Tibial nerve (tissue), 4 donors: Measurements from ENCODE around the gene PAIP2. TPM values are rescaled to one million over a fixed set of nuclear protein-coding genes. Genes with fewer than 3 reads are reported as not detected.

Experiments used
- DNase-seq, 2 donors: peaks; one replicate each; pipeline ENCODE4 v3.0.0-alpha.2; 2019; ENCODE audit warnings: low spot score in 2 of 2
- H3K27ac ChIP-seq, 4 donors: fragments of 200-600 bp; sonication (generic) in 3 of 4; one replicate each; pipeline ENCODE4 v1.5.1; 2017 to 2019; ENCODE audit warnings: mild to moderate bottlenecking in 1 of 4
- H3K27me3 ChIP-seq, 2 donors: fragments of 200-600 bp; sonication (generic) in 1 of 2; one replicate each; pipeline versions ENCODE4 v1.5.1 to v1.6.0; 2017 to 2019
- H3K36me3 ChIP-seq, 3 donors: fragments of 200-600 bp; sonication (generic); one replicate each; pipeline ENCODE4 v1.5.1; 2018 to 2019
- H3K4me1 ChIP-seq, 4 donors: fragments of 200-600 bp; sonication (generic) in 3 of 4; one replicate each; pipeline ENCODE4 v1.5.1; 2017 to 2019
- H3K4me3 ChIP-seq, 4 donors: fragments of 200-600 bp; sonication (generic) in 3 of 4; one replicate each; pipeline ENCODE4 v1.5.1; 2017 to 2019; ENCODE audit warnings: mild to moderate bottlenecking in 1 of 4, moderate library complexity in 1 of 4
- H3K9me3 ChIP-seq, 4 donors: fragments of 200-600 bp; sonication (generic) in 3 of 4; one replicate each; pipeline ENCODE4 v1.5.1; 2017 to 2019
- EP300 ChIP-seq, 2 donors: sonication (generic); formaldehyde crosslinking; IDR thresholded peaks; one replicate each; pipeline ENCODE4 v1.6.1; 2017; ENCODE audit warnings: antibody characterized with exemption in 2 of 2, mild to moderate bottlenecking in 1 of 2
- POLR2A ChIP-seq, 2 donors: fragments of 450-650 bp; IDR thresholded peaks; one replicate each; pipeline ENCODE4 v1.6.1; 2017; ENCODE audit warnings: antibody characterized with exemption in 2 of 2, mild to moderate bottlenecking in 2 of 2, moderate library complexity in 2 of 2
- whole genome bisulfite sequencing, 2 donors: methylation state at CpG; one replicate each; pipeline ENCODE4 v1.1.5; 2018; 5-methylcytosine and 5-hydroxymethylcytosine counted together
- total RNA-seq, 4 donors: library from RNA; depleted of rRNA; stranded (reverse); fragments of >200 nt; gene quantifications; one replicate each; pipeline ENCODE4 v1.1.0, GENCODE V29; 2016
- TF ChIP-seq, protein P1 (sequence below), 5 experiments: fragments of 200-600 bp in 3 of 5; fragments of 450-650 bp in 2 of 5; sonication (generic) in 3 of 5; IDR thresholded peaks; one replicate each; pipeline ENCODE4 v1.5.1; 2016 to 2019; ENCODE audit warnings: antibody characterized with exemption in 5 of 5, mild to moderate bottlenecking in 3 of 5, moderate library complexity in 2 of 5

The PAIP2 gene
- total RNA-seq, 4 donors from 2014 or later = 70.6 to 99.2 (median 87.3) TPM

DNA sequence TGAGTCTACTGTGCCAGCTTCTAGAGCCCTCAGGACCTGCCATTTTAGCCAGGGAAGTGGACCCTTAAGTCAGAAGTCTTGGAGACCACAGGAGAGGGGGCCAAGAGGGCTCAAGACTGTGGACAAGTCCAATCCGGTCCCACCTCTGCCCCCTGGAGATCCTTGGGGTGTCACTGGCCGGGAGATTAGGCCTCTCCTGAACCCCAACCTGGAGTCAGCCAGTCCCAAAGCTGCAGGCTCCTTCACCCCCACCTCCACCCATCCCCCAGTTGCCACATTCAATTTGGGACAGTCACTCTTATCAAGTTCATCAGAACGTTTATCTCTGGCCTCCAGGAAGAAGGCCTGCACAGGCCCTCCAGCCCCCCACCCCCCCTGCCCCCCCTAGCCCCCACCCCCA is 41.2 kb downstream of the PAIP2 start:
- no peak for DNase-seq
- Histone ChIP-seq H3K4me3 (no peak overlapping the region), H3K27me3 (no peaks in the 10 kb centered on the region), H3K4me1 (peaks cover 0 to 15% (median 7%) of the 10 kb centered on the region in 4 donors), H3K36me3 (peaks cover 0 to 11% (median 0%) of the 10 kb centered on the region in 3 donors), H3K9me3 (no peaks in the 10 kb centered on the region), H3K27ac (peak overlapping the region in 1 of 4 donors; percentile 32)
- WGBS, 2 donors = 58 to 65% methylated on average over 3 of the region's 3 CpGs
- no peak for TF ChIP-seq POLR2A (IDR thresholded peaks at IDR 0.05)
- no peak for TF ChIP-seq EP300 (IDR thresholded peaks at IDR 0.05)
- TF ChIP-seq, protein P1, sequence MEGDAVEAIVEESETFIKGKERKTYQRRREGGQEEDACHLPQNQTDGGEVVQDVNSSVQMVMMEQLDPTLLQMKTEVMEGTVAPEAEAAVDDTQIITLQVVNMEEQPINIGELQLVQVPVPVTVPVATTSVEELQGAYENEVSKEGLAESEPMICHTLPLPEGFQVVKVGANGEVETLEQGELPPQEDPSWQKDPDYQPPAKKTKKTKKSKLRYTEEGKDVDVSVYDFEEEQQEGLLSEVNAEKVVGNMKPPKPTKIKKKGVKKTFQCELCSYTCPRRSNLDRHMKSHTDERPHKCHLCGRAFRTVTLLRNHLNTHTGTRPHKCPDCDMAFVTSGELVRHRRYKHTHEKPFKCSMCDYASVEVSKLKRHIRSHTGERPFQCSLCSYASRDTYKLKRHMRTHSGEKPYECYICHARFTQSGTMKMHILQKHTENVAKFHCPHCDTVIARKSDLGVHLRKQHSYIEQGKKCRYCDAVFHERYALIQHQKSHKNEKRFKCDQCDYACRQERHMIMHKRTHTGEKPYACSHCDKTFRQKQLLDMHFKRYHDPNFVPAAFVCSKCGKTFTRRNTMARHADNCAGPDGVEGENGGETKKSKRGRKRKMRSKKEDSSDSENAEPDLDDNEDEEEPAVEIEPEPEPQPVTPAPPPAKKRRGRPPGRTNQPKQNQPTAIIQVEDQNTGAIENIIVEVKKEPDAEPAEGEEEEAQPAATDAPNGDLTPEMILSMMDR (IDR thresholded peaks at IDR 0.05) = no peak

DNA sequence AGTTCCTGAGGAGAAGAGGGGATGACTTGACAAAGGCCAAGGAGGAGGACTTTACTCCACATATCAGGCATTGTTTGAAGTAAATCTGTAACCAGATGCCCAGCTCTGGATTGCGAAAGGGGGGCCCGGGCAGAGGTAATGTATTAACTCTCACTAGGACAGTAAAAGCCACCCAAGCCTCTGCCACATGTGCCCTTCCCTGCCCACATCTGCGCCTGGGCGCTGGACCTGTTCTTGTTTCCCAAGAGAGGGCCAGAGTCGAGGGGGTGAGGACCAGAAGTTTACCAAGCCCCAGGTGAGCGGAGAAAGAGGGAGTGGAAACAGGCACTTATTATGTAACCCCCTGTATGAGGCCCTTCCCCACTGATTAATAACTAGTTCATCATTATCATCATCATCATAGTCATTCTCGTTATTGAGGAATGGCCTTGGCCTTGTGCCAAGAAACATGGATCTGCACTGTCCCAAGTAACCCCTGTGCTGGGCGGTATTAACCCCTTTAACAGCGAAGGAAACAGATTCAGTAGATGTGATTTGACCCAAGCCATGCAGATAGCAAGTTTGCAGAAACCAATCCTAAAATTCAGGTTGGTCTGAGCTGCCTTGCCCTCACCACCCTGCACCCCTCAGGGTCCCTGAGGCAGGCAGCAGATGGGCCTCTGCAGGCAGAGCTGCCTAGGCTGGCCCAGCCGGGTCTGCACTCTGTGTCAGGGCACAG is 41.8 kb downstream of the PAIP2 start, which contains the start of gene SLC23A1:
Gene SLC23A1 (minus strand): TSS at position 23 of the 718 bp plus-strand sequence. CDS start 44 bp downstream, outside the sequence.
- no peak for TF ChIP-seq EP300 (IDR thresholded peaks at IDR 0.05)
- no peak for TF ChIP-seq POLR2A (IDR thresholded peaks at IDR 0.05)
- TF ChIP-seq, protein P1 (IDR thresholded peaks at IDR 0.05) = no peak
- Histone ChIP-seq H3K27ac (peak within 1 kb of the TSS in 1 of 4 donors; percentile 50), H3K9me3 (no peaks in the 10 kb centered on the region), H3K4me1 (peaks cover 0 to 19% (median 8%) of the 10 kb centered on the region in 4 donors), H3K4me3 (no peak within 1 kb of the TSS), H3K36me3 (peaks cover 0 to 5% (median 0%) of the 10 kb centered on the region in 3 donors), H3K27me3 (no peaks in the 10 kb centered on the region)
- no peak for DNase-seq
- 64 to 67% methylated on average over 10 of the region's 10 CpGs for WGBS, 2 donors

DNA sequence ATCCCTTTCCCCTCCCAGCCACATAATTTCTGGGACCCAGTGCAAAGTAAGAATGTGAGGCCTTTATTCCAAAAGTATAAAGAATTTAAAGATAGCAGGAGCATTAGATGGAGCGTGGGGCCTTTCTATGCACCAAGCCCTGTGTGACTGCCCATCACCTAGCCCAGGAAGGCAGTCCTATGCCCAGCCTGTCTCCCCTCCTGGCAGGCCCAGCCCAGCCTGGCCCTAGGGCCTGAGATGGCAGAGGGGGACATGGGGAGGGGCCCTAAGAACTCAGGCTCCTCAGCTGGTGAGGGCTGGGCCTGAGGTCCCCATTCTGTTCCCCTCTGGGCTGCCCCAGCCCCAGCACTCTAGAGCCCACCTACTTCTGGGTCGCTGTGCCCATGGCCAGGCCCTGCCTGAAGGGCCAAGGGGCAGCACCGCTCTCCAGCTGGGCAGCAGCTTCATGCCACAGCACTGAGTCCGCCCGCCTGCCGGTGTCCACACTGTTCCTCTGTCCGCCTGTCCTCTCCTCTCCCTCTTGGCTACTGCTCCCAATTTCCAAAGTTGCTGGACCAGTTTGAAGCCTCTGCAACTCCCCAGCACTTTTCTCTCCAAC is 42.4 kb downstream of the PAIP2 start:
- no peak overlapping the region for H3K4me3 ChIP-seq
- H3K9me3 ChIP-seq = no peaks in the 10 kb centered on the region
- H3K36me3 ChIP-seq = no peaks in the 10 kb centered on the region
- TF ChIP-seq, protein P1 (IDR thresholded peaks at IDR 0.05) = no peak
- no peak for TF ChIP-seq EP300 (IDR thresholded peaks at IDR 0.05)
- no peak for TF ChIP-seq POLR2A (IDR thresholded peaks at IDR 0.05)
- WGBS, 2 donors = 73 to 81% methylated on average over 7 of the region's 7 CpGs
- peaks cover 0 to 19% (median 9%) of the 10 kb centered on the region in 4 donors for H3K4me1 ChIP-seq
- H3K27me3 ChIP-seq = no peaks in the 10 kb centered on the region
- DNase-seq = no peak
- peak overlapping the region in 1 of 4 donors; percentile 50 for H3K27ac ChIP-seq

DNA sequence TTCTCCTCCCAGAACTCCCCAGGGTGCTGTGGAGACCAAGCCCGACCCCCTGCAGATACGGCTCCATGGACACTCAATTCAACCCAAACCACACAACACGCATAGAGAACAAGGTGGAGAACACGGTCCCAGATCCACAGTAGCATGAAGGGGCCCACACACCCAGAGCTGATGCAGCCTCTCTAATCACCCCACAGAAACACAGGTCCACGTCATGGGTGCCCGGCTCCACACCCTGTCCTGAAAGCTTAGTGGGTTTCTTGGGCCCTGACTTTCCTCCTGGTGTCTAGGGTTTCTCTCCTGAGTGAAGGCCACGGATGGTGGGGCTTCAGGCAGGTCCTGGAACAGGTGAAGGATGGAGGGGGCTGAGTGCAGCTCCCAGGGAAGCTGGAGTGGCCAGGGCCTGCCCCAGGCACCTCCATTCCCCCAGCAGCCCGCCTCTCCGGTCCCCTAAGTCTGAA is 43.0 kb downstream of the PAIP2 start:
- no peaks in the 10 kb centered on the region for H3K27me3 ChIP-seq
- no peak for DNase-seq
- H3K36me3 ChIP-seq = no peaks in the 10 kb centered on the region
- WGBS, 2 donors = 77 to 85% methylated on average over 9 of the region's 9 CpGs
- TF ChIP-seq EP300 (IDR thresholded peaks at IDR 0.05) (no peak), POLR2A (IDR thresholded peaks at IDR 0.05) (no peak)
- TF ChIP-seq, protein P1 (IDR thresholded peaks at IDR 0.05) = no peak
- peak overlapping the region in 3 of 4 donors; percentile 42 to 62 (median 43) for H3K27ac ChIP-seq
- peak overlapping the region in 2 of 4 donors; percentile 28 to 29 for H3K4me3 ChIP-seq
- H3K9me3 ChIP-seq = no peaks in the 10 kb centered on the region
- peaks cover 0 to 19% (median 9%) of the 10 kb centered on the region in 4 donors for H3K4me1 ChIP-seq
